ENCODE data around the gene PPARA.

The PPARA gene

GRCh38 chr22:46212195-46212594 is 61.9 kb downstream of the PPARA start:
- no peak overlapping the region for H3K4me2 ChIP-seq (ENCODE audit: low read length)
- H3K27ac ChIP-seq (ENCODE audit: low read depth, low read length, poor library complexity, severe bottlenecking), result no peak overlapping the region
- H3F3A ChIP-seq (ENCODE audit: insufficient read depth, low read length), result no peaks in the 10 kb centered on the region
- H4K20me1 ChIP-seq (ENCODE audit: insufficient read depth, low read length), result no peaks in the 10 kb centered on the region
- TF ChIP-seq, protein P1, sequence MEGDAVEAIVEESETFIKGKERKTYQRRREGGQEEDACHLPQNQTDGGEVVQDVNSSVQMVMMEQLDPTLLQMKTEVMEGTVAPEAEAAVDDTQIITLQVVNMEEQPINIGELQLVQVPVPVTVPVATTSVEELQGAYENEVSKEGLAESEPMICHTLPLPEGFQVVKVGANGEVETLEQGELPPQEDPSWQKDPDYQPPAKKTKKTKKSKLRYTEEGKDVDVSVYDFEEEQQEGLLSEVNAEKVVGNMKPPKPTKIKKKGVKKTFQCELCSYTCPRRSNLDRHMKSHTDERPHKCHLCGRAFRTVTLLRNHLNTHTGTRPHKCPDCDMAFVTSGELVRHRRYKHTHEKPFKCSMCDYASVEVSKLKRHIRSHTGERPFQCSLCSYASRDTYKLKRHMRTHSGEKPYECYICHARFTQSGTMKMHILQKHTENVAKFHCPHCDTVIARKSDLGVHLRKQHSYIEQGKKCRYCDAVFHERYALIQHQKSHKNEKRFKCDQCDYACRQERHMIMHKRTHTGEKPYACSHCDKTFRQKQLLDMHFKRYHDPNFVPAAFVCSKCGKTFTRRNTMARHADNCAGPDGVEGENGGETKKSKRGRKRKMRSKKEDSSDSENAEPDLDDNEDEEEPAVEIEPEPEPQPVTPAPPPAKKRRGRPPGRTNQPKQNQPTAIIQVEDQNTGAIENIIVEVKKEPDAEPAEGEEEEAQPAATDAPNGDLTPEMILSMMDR (IDR thresholded peaks at IDR 0.05; ENCODE audit: low read length), result no peak
- no peak for TF ChIP-seq EZH2 (IDR thresholded peaks at IDR 0.05; ENCODE audit: borderline replicate concordance, low read length)
- H3K4me1 ChIP-seq (ENCODE audit: insufficient read depth, low read length, severe bottlenecking), result no peaks in the 10 kb centered on the region
- no peak overlapping the region for H3K4me3 ChIP-seq (ENCODE audit: low read depth, low read length, poor library complexity, severe bottlenecking)
- H3K36me3 ChIP-seq (ENCODE audit: insufficient read depth, low read length), result peaks cover 12% of the 10 kb centered on the region
- H3K9me3 ChIP-seq (ENCODE audit: low read length), result peaks cover 4% of the 10 kb centered on the region; the same call in 1 of the 2 replicates
- H3K9ac ChIP-seq (ENCODE audit: low read length), result no peak overlapping the region
- H3K79me2 ChIP-seq (ENCODE audit: insufficient read depth, low read length), result no peaks in the 10 kb centered on the region
- no peak overlapping the region for H2AFZ ChIP-seq (ENCODE audit: low read length)
- H3K27me3 ChIP-seq (ENCODE audit: insufficient read depth, low read length), result no peaks in the 10 kb centered on the region
- no peaks in the 10 kb centered on the region for H3K9me2 ChIP-seq (ENCODE audit: low read depth, low read length)

DNA sequence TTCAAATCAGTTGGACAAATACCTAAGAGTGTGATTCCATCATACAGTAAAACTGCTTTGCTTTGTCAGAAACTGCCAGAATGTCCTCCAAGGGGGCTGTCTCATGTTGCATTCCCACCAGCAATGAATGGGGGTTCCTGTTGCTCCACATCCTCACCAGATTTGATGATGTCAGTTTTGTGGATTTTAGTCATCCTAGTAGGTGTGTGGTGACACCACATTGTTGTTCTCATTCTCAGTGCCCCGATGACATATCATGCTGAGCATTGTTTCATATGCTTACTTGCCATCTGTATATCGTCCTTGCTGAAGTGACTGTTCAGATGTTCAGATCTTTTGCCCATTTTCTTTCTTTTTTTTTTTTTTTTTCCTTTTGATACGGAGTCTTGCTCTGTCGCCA is 62.7 kb downstream of the PPARA start:
- Histone ChIP-seq H3K4me2 (ENCODE audit: low read length) (no peak overlapping the region), H4K20me1 (ENCODE audit: insufficient read depth, low read length) (no peaks in the 10 kb centered on the region), H3K27me3 (ENCODE audit: insufficient read depth, low read length) (no peaks in the 10 kb centered on the region), H3K4me3 (ENCODE audit: low read depth, low read length, poor library complexity, severe bottlenecking) (no peak overlapping the region), H3K9ac (ENCODE audit: low read length) (no peak overlapping the region), H3K9me3 (ENCODE audit: low read length) (peaks cover 4% of the 10 kb centered on the region; the same call in 1 of the 2 replicates), H3K4me1 (ENCODE audit: insufficient read depth, low read length, severe bottlenecking) (no peaks in the 10 kb centered on the region), H3K36me3 (ENCODE audit: insufficient read depth, low read length) (peaks cover 13% of the 10 kb centered on the region), H3F3A (ENCODE audit: insufficient read depth, low read length) (no peaks in the 10 kb centered on the region), H3K79me2 (ENCODE audit: insufficient read depth, low read length) (no peaks in the 10 kb centered on the region), H2AFZ (ENCODE audit: low read length) (no peak overlapping the region), H3K9me2 (ENCODE audit: low read depth, low read length) (no peaks in the 10 kb centered on the region), H3K27ac (ENCODE audit: low read depth, low read length, poor library complexity, severe bottlenecking) (no peak overlapping the region)
- TF ChIP-seq, protein P1 (IDR thresholded peaks at IDR 0.05; ENCODE audit: low read length), result no peak
- TF ChIP-seq EZH2 (IDR thresholded peaks at IDR 0.05; ENCODE audit: borderline replicate concordance, low read length), result no peak

DNA sequence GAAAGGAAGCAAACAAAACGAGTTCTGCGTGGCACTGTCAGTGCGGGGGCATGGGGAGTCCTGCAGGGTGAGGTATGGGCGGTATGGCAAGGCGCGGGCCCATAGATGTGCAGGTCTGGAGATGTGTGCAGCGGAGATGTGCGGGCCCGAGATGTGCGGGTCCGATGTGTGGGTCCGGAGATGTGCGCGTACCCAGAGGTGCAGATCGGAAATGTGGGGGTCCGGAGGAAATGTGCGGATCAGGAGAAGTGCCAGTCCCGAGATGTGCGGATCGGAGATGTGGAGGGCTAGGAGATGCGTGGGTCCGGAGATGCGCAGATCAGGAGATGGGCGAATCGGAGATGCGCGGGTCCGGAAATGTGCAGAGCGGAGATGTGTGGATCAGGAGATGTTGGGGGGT is 63.8 kb downstream of the PPARA start:
- no peak overlapping the region for H3K4me3 ChIP-seq (ENCODE audit: low read depth, low read length, poor library complexity, severe bottlenecking)
- H3K36me3 ChIP-seq (ENCODE audit: insufficient read depth, low read length), result peaks cover 19% of the 10 kb centered on the region
- H3K9me2 ChIP-seq (ENCODE audit: low read depth, low read length), result no peaks in the 10 kb centered on the region
- H4K20me1 ChIP-seq (ENCODE audit: insufficient read depth, low read length), result no peaks in the 10 kb centered on the region
- H3K27me3 ChIP-seq (ENCODE audit: insufficient read depth, low read length), result no peaks in the 10 kb centered on the region
- peaks cover 2% of the 10 kb centered on the region; the same call in 1 of the 2 replicates for H3K9me3 ChIP-seq (ENCODE audit: low read length)
- TF ChIP-seq EZH2 (IDR thresholded peaks at IDR 0.05; ENCODE audit: borderline replicate concordance, low read length), result no peak
- TF ChIP-seq, protein P1 (IDR thresholded peaks at IDR 0.05; ENCODE audit: low read length), result no peak
- H3K9ac ChIP-seq (ENCODE audit: low read length), result no peak overlapping the region
- H2AFZ ChIP-seq (ENCODE audit: low read length), result no peak overlapping the region
- no peak overlapping the region for H3K27ac ChIP-seq (ENCODE audit: low read depth, low read length, poor library complexity, severe bottlenecking)
- H3K79me2 ChIP-seq (ENCODE audit: insufficient read depth, low read length), result no peaks in the 10 kb centered on the region
- H3K4me2 ChIP-seq (ENCODE audit: low read length), result no peak overlapping the region
- no peaks in the 10 kb centered on the region for H3F3A ChIP-seq (ENCODE audit: insufficient read depth, low read length)
- no peaks in the 10 kb centered on the region for H3K4me1 ChIP-seq (ENCODE audit: insufficient read depth, low read length, severe bottlenecking)

Measured in OCI-LY1 (cell line).